Uterus (tissue), 4 donors: ENCODE results near the gene POU2F1. TPM values are rescaled to one million over a fixed set of nuclear protein-coding genes. Genes with fewer than 3 reads are reported as not detected.
A peak's percentile ranks its signal among the peaks of the same experiment; 100 is the strongest.

Experiments used
- DNase-seq, 2 donors: peaks; one replicate each; pipeline ENCODE4 v3.0.0-alpha.2; 2019 to 2020
- H3K27ac ChIP-seq, 2 donors: fragments of 200-600 bp; sonication (generic); 1 replicate in 1 of 2; 2 replicates in 1 of 2; pipeline ENCODE4 v1.5.1; 2016 to 2018
- H3K27me3 ChIP-seq, 2 donors: fragments of 200-600 bp; sonication (generic); one replicate each; pipeline ENCODE4 v1.5.1; 2018 to 2019; ENCODE audit warnings: control low read depth in 1 of 2
- H3K36me3 ChIP-seq, 2 donors: fragments of 200-600 bp; sonication (generic); one replicate each; pipeline ENCODE4 v1.5.1; 2019; ENCODE audit warnings: control low read depth in 1 of 2
- H3K4me1 ChIP-seq, 2 donors: fragments of 200-600 bp; sonication (generic); one replicate each; pipeline ENCODE4 v1.5.1; 2018 to 2019; ENCODE audit warnings: control low read depth in 1 of 2
- H3K4me3 ChIP-seq, 2 donors: fragments of 200-600 bp; sonication (generic); 1 replicate in 1 of 2; 2 replicates in 1 of 2; pipeline ENCODE4 v1.5.1; 2018 to 2019; ENCODE audit warnings: mild to moderate bottlenecking in 1 of 2
- H3K9me3 ChIP-seq, 2 donors: fragments of 200-600 bp; sonication (generic); one replicate each; pipeline ENCODE4 v1.5.1; 2019; ENCODE audit warnings: control low read depth in 1 of 2
- POLR2A ChIP-seq, 2 donors: fragments of 450-650 bp; IDR thresholded peaks; one replicate each; pipeline ENCODE4 v1.6.1; 2016; ENCODE audit warnings: antibody characterized with exemption in 2 of 2, mild to moderate bottlenecking in 1 of 2, moderate library complexity in 1 of 2
- intact Hi-C: fragments of 100-400 bp; cut with DNase I; formaldehyde crosslinking; loops from one replicate; pipeline ENCODE4 v1.15.1; 2023; ENCODE audit warnings: low total_unique reads
- total RNA-seq, 4 donors: library from RNA; depleted of rRNA in 3 of 4; stranded (reverse); fragments of >200 nt in 3 of 4; gene quantifications; one replicate each; pipeline versions ENCODE4 v1.1.0 to v1.2.4, GENCODE V29; 2014 to 2023
- TF ChIP-seq, protein P1 (sequence below), 4 experiments: fragments of 200-600 bp in 2 of 4; fragments of 450-650 bp in 2 of 4; sonication (generic) in 2 of 4; IDR thresholded peaks; one replicate each; pipeline ENCODE4 v1.5.1; 2016 to 2019; ENCODE audit warnings: antibody characterized with exemption in 4 of 4, mild to moderate bottlenecking in 2 of 4, moderate library complexity in 1 of 4
- donor health status: DM: yes; HTN: yes; CAD: no.

Gene POU2F1
- total RNA-seq, 4 donors from 2014 or later, result 9.7 to 50.8 (median 32.2) TPM

DNA sequence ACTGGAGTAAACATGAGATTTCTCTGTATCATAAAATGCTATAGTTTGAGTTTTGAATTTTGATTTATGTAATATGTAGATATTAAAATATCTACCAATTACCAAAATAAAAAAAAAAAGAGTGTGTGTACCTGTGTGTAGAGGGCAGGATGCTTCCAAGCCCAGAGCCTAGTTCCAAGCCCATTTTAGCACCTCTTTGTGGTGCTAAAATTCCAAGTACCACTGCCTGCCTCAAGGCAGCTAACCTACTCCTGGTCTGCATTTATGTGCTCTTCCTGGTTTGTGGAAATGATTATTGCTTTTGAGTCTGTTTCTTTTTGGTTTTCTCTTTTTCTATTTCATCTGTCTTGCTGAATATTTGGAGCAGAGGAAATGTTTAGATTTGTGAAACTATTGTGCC, 8.7 kb upstream of the POU2F1 start:
- H3K9me3 ChIP-seq, result no peaks in the 10 kb centered on the region
- no peak overlapping the region for H3K27ac ChIP-seq
- no peak for DNase-seq
- no peak overlapping the region for H3K4me3 ChIP-seq
- intact Hi-C loops, result no loop called here
- H3K4me1 ChIP-seq, result no peaks in the 10 kb centered on the region
- H3K36me3 ChIP-seq, result no peaks in the 10 kb centered on the region
- H3K27me3 ChIP-seq, result no peaks in the 10 kb centered on the region
- TF ChIP-seq POLR2A (IDR thresholded peaks at IDR 0.05), result no peak
- TF ChIP-seq, protein P1, sequence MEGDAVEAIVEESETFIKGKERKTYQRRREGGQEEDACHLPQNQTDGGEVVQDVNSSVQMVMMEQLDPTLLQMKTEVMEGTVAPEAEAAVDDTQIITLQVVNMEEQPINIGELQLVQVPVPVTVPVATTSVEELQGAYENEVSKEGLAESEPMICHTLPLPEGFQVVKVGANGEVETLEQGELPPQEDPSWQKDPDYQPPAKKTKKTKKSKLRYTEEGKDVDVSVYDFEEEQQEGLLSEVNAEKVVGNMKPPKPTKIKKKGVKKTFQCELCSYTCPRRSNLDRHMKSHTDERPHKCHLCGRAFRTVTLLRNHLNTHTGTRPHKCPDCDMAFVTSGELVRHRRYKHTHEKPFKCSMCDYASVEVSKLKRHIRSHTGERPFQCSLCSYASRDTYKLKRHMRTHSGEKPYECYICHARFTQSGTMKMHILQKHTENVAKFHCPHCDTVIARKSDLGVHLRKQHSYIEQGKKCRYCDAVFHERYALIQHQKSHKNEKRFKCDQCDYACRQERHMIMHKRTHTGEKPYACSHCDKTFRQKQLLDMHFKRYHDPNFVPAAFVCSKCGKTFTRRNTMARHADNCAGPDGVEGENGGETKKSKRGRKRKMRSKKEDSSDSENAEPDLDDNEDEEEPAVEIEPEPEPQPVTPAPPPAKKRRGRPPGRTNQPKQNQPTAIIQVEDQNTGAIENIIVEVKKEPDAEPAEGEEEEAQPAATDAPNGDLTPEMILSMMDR (IDR thresholded peaks at IDR 0.05), result no peak

DNA sequence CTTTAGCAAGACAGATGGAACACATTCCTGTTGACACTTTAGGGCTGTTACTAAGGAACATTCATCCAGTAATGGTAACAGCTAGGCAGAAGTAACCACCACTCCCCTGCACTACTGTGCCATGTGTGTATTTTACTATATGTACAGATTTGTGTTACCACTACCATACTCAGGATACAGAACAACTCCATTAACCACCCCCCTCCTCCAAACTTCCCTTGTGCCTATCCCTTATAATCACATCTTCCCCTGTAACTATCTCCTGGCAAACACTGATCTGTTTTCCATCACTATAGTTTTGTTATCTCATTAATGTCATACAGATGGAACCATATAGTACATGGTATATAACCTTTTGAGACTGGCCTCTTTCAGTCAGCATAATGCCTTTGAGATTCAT, 3.9 kb upstream of the POU2F1 start:
- no peak for DNase-seq
- no peaks in the 10 kb centered on the region for H3K9me3 ChIP-seq
- H3K27ac ChIP-seq, result no peak overlapping the region
- no peaks in the 10 kb centered on the region for H3K4me1 ChIP-seq
- H3K27me3 ChIP-seq, result no peaks in the 10 kb centered on the region
- H3K4me3 ChIP-seq, result no peak overlapping the region
- intact Hi-C loops, result no loop called here
- H3K36me3 ChIP-seq, result no peaks in the 10 kb centered on the region
- TF ChIP-seq, protein P1 (IDR thresholded peaks at IDR 0.05), result no peak
- TF ChIP-seq POLR2A (IDR thresholded peaks at IDR 0.05), result no peak

DNA sequence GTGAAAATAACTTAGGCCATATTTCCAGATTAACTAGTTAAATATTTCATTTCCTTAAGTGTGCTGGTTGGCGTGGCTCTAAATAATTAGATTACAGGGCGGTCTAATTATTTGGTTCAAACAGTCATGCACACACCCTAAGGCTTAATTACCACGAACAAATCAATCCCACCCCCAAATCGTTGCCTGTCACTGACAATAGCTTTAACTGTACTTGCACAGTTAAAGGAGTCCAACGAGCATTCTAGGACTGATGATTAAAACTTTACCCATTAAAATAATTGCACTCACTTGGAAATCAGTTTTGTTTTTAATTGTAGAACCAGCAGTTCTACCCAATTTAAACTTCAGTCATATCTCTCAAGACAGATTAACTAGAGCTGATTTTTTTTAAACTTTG, 1.5 kb upstream of the POU2F1 start:
- H3K4me3 ChIP-seq, result peak overlapping the region in 1 of 2 donors; percentile 55
- H3K27ac ChIP-seq, result peak overlapping the region in 1 of 2 donors; percentile 92
- intact Hi-C loops, result no loop called here

DNA sequence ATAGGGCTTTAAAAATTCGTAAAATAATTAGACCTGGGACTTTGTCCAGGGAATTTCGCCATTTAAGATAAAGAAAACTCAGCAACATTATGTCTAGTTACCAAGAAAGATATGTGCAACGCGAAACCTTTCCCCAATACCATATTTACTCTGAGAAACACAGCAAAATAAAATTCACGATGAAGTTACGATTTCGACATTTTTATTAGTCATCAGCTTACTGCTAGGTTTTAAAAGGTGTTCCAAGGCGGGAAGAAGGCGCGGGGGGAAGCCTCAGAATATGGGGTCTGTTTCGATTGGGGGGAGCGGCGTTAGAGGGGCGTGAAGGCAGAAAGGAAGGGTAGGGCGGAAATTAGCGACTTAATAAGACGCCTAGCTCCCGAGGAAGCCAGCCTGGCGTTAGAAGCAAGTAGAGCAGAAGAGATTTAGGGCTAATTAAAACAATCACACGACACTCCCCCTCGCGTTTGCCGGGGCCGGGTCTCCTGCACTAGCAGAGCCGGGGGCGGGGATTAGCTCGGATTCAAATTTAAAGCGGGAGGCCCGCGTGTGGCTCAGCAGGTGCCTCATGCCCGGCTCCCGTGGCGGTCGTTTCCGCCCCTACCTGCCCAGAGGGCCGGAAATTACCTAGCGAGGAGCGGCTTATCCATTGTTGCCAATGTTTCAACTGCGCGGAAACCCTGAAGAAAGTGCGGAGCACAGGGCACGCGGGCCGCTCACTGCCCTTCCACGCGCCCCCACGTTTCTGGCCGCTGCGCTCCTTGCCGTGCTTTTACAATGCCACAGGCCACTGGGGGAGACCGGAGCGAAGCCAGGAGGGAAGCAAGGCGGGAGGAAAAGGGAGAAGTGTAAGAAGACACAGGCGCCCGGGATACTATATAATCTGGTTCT, 795 bp upstream of the POU2F1 start:
- no peaks in the 10 kb centered on the region for H3K36me3 ChIP-seq
- H3K4me1 ChIP-seq, result peaks cover 0 to 3% of the 10 kb centered on the region in 2 donors
- peak overlapping the region; percentile 55 to 97 for H3K4me3 ChIP-seq
- H3K9me3 ChIP-seq, result no peaks in the 10 kb centered on the region
- H3K27ac ChIP-seq, result peak overlapping the region; percentile 89 to 92
- DNase-seq, result peak; percentile 76 to 79
- H3K27me3 ChIP-seq, result no peaks in the 10 kb centered on the region
- intact Hi-C loops, result no loop called here
- peak in 1 of 2 donors; percentile 8 for TF ChIP-seq POLR2A (IDR thresholded peaks at IDR 0.05)
- TF ChIP-seq, protein P1 (IDR thresholded peaks at IDR 0.05), result peak in 1 of 4 experiments; percentile 17

More for the DNA sequence above, 1.5 kb upstream of the POU2F1 start:
- no peaks in the 10 kb centered on the region for H3K9me3 ChIP-seq
- TF ChIP-seq POLR2A (IDR thresholded peaks at IDR 0.05), result no peak
- TF ChIP-seq, protein P1 (IDR thresholded peaks at IDR 0.05), result no peak
- no peak for DNase-seq
- H3K4me1 ChIP-seq, result peaks cover 0 to 3% of the 10 kb centered on the region in 2 donors
- no peaks in the 10 kb centered on the region for H3K27me3 ChIP-seq
- no peaks in the 10 kb centered on the region for H3K36me3 ChIP-seq

DNA sequence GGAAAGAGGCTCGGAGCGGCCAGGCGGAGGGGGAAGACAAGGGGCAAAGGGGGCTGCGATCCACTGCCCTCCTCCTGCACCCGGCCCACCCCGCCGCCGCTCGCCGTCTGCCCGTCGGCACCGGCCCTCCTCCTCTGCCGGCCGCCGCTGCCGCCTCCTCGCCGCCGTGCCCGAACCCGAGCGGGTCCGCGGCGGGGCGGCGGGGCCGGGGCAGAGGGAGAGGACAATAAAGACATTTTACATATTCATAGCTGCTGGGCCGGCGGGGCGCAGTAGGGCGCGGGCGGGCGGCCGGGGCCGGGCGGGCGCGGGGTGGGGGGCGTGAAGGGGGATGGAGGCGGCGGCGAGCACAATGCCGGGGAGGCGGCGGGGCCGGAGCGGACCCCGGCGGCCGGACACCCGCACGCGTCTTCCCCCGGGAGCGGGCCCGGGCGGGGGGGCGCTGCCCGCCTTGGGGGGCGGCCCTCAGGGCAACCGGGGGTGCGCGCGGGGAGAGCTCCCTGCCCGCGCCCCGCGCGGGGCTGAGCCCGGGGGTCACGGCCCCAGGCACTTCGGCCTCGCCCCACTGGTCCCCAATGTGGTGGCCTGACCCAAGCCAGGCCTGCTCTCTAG, 546 bp downstream of the POU2F1 start:
- intact Hi-C loops, result no loop called here
- TF ChIP-seq, protein P1 (IDR thresholded peaks at IDR 0.05), result no peak
- peak in 1 of 2 donors; percentile 14 for TF ChIP-seq POLR2A (IDR thresholded peaks at IDR 0.05)
- Histone ChIP-seq H3K9me3 (no peaks in the 10 kb centered on the region), H3K36me3 (no peaks in the 10 kb centered on the region), H3K27me3 (no peaks in the 10 kb centered on the region), H3K27ac (peak overlapping the region; percentile 93 to 99), H3K4me3 (peak overlapping the region; percentile 63 to 95), H3K4me1 (peaks cover 0 to 3% of the 10 kb centered on the region in 2 donors)
- DNase-seq, result no peak
